GM23338 (cell line): ENCODE results near the gene MTF1. TPM values are rescaled to one million over a fixed set of nuclear protein-coding genes. Genes with fewer than 3 reads are reported as not detected.

Experiments used
- ATAC-seq: fragments of 200-7000 bp; cut with Tn5 transposase; 3 replicates; pipeline ENCODE4 v1.9.1; 2020
- DNase-seq: peaks from one replicate; pipeline ENCODE4 v3.0.0-alpha.2; 2015; ENCODE audit warnings: low spot score
- H2AFZ ChIP-seq: fragments of 200-600 bp; sonication (generic); 2 replicates; pipeline ENCODE4 v1.8.0; 2016; ENCODE audit warnings: antibody characterized with exemption, mild to moderate bottlenecking, moderate library complexity
- H3F3A ChIP-seq: fragments of 200-600 bp; sonication (generic); replicated peaks from 2 replicates; pipeline ENCODE4 v1.8.0; 2017; ENCODE audit warnings: antibody characterized with exemption, mixed run types, low read depth
- H3K27ac ChIP-seq: fragments of 200-600 bp; sonication (generic); 2 replicates; pipeline ENCODE4 v1.6.1; 2016; ENCODE audit warnings: low read depth
- H3K27me3 ChIP-seq: fragments of 200-600 bp; sonication (generic); 2 replicates; pipeline ENCODE4 v1.8.0; 2016; ENCODE audit warnings: mild to moderate bottlenecking, mixed run types, moderate library complexity; ENCODE audit not compliant: insufficient read depth
- H3K36me3 ChIP-seq: fragments of 200-600 bp; sonication (generic); 2 replicates; pipeline ENCODE4 v1.8.0; 2016; ENCODE audit warnings: mild to moderate bottlenecking; ENCODE audit not compliant: insufficient read depth
- H3K4me1 ChIP-seq: fragments of 200-600 bp; sonication (generic); 2 replicates; pipeline ENCODE4 v1.8.0; 2016; ENCODE audit warnings: mild to moderate bottlenecking, moderate library complexity; ENCODE audit not compliant: insufficient read depth
- H3K4me2 ChIP-seq: fragments of 200-600 bp; sonication (generic); 2 replicates; pipeline ENCODE4 v1.7.1; 2017; ENCODE audit warnings: mixed run types
- H3K4me3 ChIP-seq: fragments of 200-600 bp; sonication (generic); 2 replicates; pipeline ENCODE4 v1.6.1; 2016; ENCODE audit warnings: mixed run types
- H3K79me2 ChIP-seq: fragments of 200-600 bp; sonication (generic); replicated peaks from 2 replicates; pipeline ENCODE4 v1.8.0; 2017; ENCODE audit warnings: mild to moderate bottlenecking; ENCODE audit not compliant: insufficient read depth
- H3K9me2 ChIP-seq: fragments of 200-600 bp; sonication (generic); 2 replicates; pipeline ENCODE4 v1.8.0; 2017; ENCODE audit not compliant: insufficient read depth
- H4K20me1 ChIP-seq: fragments of 200-600 bp; sonication (generic); replicated peaks from 2 replicates; pipeline ENCODE4 v1.8.0; 2017; ENCODE audit warnings: mild to moderate bottlenecking; ENCODE audit not compliant: insufficient read depth
- H3K27ac Mint-ChIP-seq: 2 replicates; pipeline ENCODE4 v1.8.0; 2020; ENCODE audit warnings: inconsistent platforms, mild to moderate bottlenecking, moderate library complexity, mixed read lengths
- H3K27me3 Mint-ChIP-seq: 3 replicates; pipeline ENCODE4 v1.8.0; 2022; ENCODE audit warnings: low read depth, mild to moderate bottlenecking, moderate library complexity, mixed read lengths, inconsistent platforms; ENCODE audit not compliant: insufficient read depth, poor library complexity
- H3K36me3 Mint-ChIP-seq: 3 replicates; pipeline ENCODE4 v1.8.0; 2021; ENCODE audit warnings: low read depth, mild to moderate bottlenecking, inconsistent platforms, moderate library complexity, mixed read lengths
- H3K4me1 Mint-ChIP-seq: 3 replicates; pipeline ENCODE4 v1.8.0; 2020; ENCODE audit warnings: mild to moderate bottlenecking, inconsistent platforms, mixed read lengths
- H3K4me3 Mint-ChIP-seq: 3 replicates; pipeline ENCODE4 v1.8.0; 2021; ENCODE audit warnings: moderate library complexity, mild to moderate bottlenecking, inconsistent platforms, mixed read lengths
- H3K9me3 Mint-ChIP-seq: 3 replicates; pipeline ENCODE4 v1.8.0; 2020; ENCODE audit warnings: moderate library complexity, mild to moderate bottlenecking, inconsistent platforms, mixed read lengths
- CREB1 ChIP-seq: fragments of 250-450 bp; sonication (Bioruptor Pico); IDR thresholded peaks from 2 replicates; pipeline ENCODE4 v1.5.0; 2020; ENCODE audit warnings: low read depth, mild to moderate bottlenecking, moderate library complexity
- CTCF ChIP-seq, 2 experiments: fragments of 200-600 bp in 1 of 2; sonication (generic) in 1 of 2; conservative IDR thresholded peaks; 2 replicates each; pipeline versions ENCODE4 v1.5.1 to v1.6.1; 2016 to 2017; ENCODE audit warnings: antibody characterized with exemption in 2 of 2, low read depth in 2 of 2, mild to moderate bottlenecking in 2 of 2, moderate library complexity in 1 of 2
- ETS1 ChIP-seq: IDR thresholded peaks from 2 replicates; pipeline ENCODE4 v1.6.1; 2016; ENCODE audit warnings: antibody characterized with exemption
- EZH2 ChIP-seq: fragments of 200-600 bp; sonication (generic); IDR thresholded peaks from one replicate; pipeline ENCODE4 v1.8.0; 2017; ENCODE audit warnings: antibody characterized with exemption, mild to moderate bottlenecking, low read depth; ENCODE audit not compliant: unreplicated experiment
- EZH2phosphoT487 ChIP-seq: fragments of 200-600 bp; sonication (generic); IDR thresholded peaks from one replicate; pipeline ENCODE4 v1.8.1; 2018; ENCODE audit warnings: antibody characterized with exemption; ENCODE audit not compliant: unreplicated experiment
- JUNB ChIP-seq: IDR thresholded peaks from one replicate; pipeline ENCODE4 v1.6.1; 2016; ENCODE audit warnings: antibody characterized with exemption; ENCODE audit not compliant: unreplicated experiment
- NANOG ChIP-seq: IDR thresholded peaks from 2 replicates; pipeline ENCODE4 v1.6.1; 2016; ENCODE audit warnings: antibody characterized with exemption, borderline replicate concordance
- REST ChIP-seq: IDR thresholded peaks from one replicate; pipeline ENCODE4 v1.6.1; 2018; ENCODE audit warnings: antibody characterized with exemption; ENCODE audit not compliant: unreplicated experiment
- STAT1 ChIP-seq: IDR thresholded peaks from one replicate; pipeline ENCODE4 v1.6.1; 2016; ENCODE audit warnings: antibody characterized with exemption; ENCODE audit not compliant: unreplicated experiment
- ZNF331 ChIP-seq: fragments of 250-450 bp; sonication (Bioruptor Pico); IDR thresholded peaks from 2 replicates; pipeline ENCODE4 v1.5.0; 2020; ENCODE audit warnings: low read depth, mild to moderate bottlenecking, moderate library complexity
- ZNF462 ChIP-seq: fragments of 250-450 bp; sonication (Bioruptor Pico); IDR thresholded peaks from 2 replicates; pipeline ENCODE4 v1.5.0; 2020; ENCODE audit warnings: mild to moderate bottlenecking, moderate library complexity
- polyA plus RNA-seq: library from polyadenylated mRNA; unstranded; fragments of >200 nt; fragmentation: Nextera tagmentation; extraction: Ambion mirVana; gene quantifications from 2 replicates; pipeline ENCODE4 v1.2.1, GENCODE V29; 2016
- total RNA-seq: library from RNA; depleted of rRNA; stranded (reverse); fragments of >200 nt; shearing (Covaris generic); gene quantifications from 2 replicates; pipeline ENCODE4 v1.2.3, GENCODE V29; 2014

MTF1 gene
- total and polyA plus RNA-seq, 2 experiments from 2014 or later, result 4.5 to 5.6 TPM

- H3K36me3 Mint-ChIP-seq, result peaks cover 54% of the 10 kb centered on the region
- DNase-seq, result no peak
- no peaks in the 10 kb centered on the region for H3F3A ChIP-seq
These were observed 13.3 kb upstream of the MTF1 start for GRCh38 chr1:37872692-37873091.

GRCh38 chr1:37868466-37868865 lies 9.1 kb upstream of the MTF1 start:
- ATAC-seq, result no peak
- Histone ChIP-seq H2AFZ (no peak overlapping the region), H3K4me2 (no peak overlapping the region), H3K27ac (no peak overlapping the region), H3K4me1 (no peaks in the 10 kb centered on the region), H3F3A (no peaks in the 10 kb centered on the region), H4K20me1 (no peaks in the 10 kb centered on the region), H3K4me3 (no peak overlapping the region), H3K9me2 (no peaks in the 10 kb centered on the region), H3K36me3 (no peaks in the 10 kb centered on the region; the same call in 1 of the 2 replicates), H3K79me2 (no peaks in the 10 kb centered on the region), H3K27me3 (no peaks in the 10 kb centered on the region)
- no peak overlapping the region for H3K4me3 Mint-ChIP-seq
- no peak for DNase-seq
- no peaks in the 10 kb centered on the region for H3K4me1 Mint-ChIP-seq
- peaks cover 1% of the 10 kb centered on the region for H3K27me3 Mint-ChIP-seq
- H3K9me3 Mint-ChIP-seq, result no peaks in the 10 kb centered on the region
- no peak overlapping the region for H3K27ac Mint-ChIP-seq
- H3K36me3 Mint-ChIP-seq, result peaks cover 51% of the 10 kb centered on the region
- TF ChIP-seq STAT1 (no peak), EZH2phosphoT487 (no peak), REST (no peak), CTCF (conservative IDR thresholded peaks at IDR 0.05; ENCODE audit: low read depth in 2 of 2) (no peak), JUNB (no peak), EZH2 (no peak), ETS1 (no peak), ZNF462 (CRISPR knock-in tag) (no peak)

More at GRCh38 chr1:37872692-37873091, 13.3 kb upstream of the MTF1 start:
- H3K27ac Mint-ChIP-seq, result no peak overlapping the region
- no peaks in the 10 kb centered on the region for H4K20me1 ChIP-seq
- no peak overlapping the region for H2AFZ ChIP-seq
- no peak overlapping the region for H3K4me3 Mint-ChIP-seq
- no peaks in the 10 kb centered on the region for H3K27me3 ChIP-seq
- no peaks in the 10 kb centered on the region for H3K4me1 ChIP-seq
- H3K27ac ChIP-seq, result no peak overlapping the region
- no peaks in the 10 kb centered on the region for H3K9me3 Mint-ChIP-seq
- H3K4me2 ChIP-seq, result no peak overlapping the region
- no peak for TF ChIP-seq CREB1 (CRISPR knock-in tag)
- TF ChIP-seq STAT1, result no peak
- TF ChIP-seq ZNF331 (CRISPR knock-in tag), result no peak
- no peak for TF ChIP-seq NANOG
- no peak for ATAC-seq
- no peak overlapping the region for H3K4me3 ChIP-seq
- H3K79me2 ChIP-seq, result no peaks in the 10 kb centered on the region
- peaks cover 14% of the 10 kb centered on the region; the same call in 1 of the 2 replicates for H3K36me3 ChIP-seq
- H3K27me3 Mint-ChIP-seq, result peaks cover 9% of the 10 kb centered on the region
- no peaks in the 10 kb centered on the region for H3K4me1 Mint-ChIP-seq
- H3K9me2 ChIP-seq, result no peaks in the 10 kb centered on the region
